GM19240 (cell line): ENCODE data around the gene MYO1H.
"Not testable (repeated sequence)": the region's sequence is repeated elsewhere in the genome, so short reads cannot be mapped to it uniquely, and the experiment has no call there.

ENCODE experiments used
- DNase-seq: peaks from one replicate; pipeline ENCODE4 v3.0.0; 2011; ENCODE audit warnings: low spot score; ENCODE audit not compliant: insufficient read length

The MYO1H gene

GRCh38 chr12:109347589-109347988 is at the start of gene MYO1H:
TSS of gene MYO1H (plus strand) at chr12:109347900. CDS start at chr12:109347961, 61 bp downstream.
- DNase-seq, result no peak

- DNase-seq, result no peak
Measured at GRCh38 chr12:109299849-109300248, 47.9 kb upstream of the MYO1H start.

GRCh38 chr12:109301643-109302168 is 46.0 kb upstream of the MYO1H start:
- no peak for DNase-seq

GRCh38 chr12:109302358-109302757 is 45.3 kb upstream of the MYO1H start:
- no peak for DNase-seq

GRCh38 chr12:109302770-109303169 is 44.9 kb upstream of the MYO1H start:
- DNase-seq, result no peak

GRCh38 chr12:109304485-109304884 is 43.2 kb upstream of the MYO1H start:
- no peak for DNase-seq

GRCh38 chr12:109305547-109305946 is 42.2 kb upstream of the MYO1H start:
- DNase-seq, result no peak

- no peak for DNase-seq
Measured at GRCh38 chr12:109307051-109307450, 40.6 kb upstream of the MYO1H start.

- DNase-seq, result no peak
Measured at GRCh38 chr12:109308534-109309380, 38.9 kb upstream of the MYO1H start, which contains the start of gene FOXN4. TSS of gene FOXN4 (minus strand) at chr12:109309284. CDS start at chr12:109308321, 963 bp downstream.

- DNase-seq, result no peak
Measured at GRCh38 chr12:109309381-109310246, 38.1 kb upstream of the MYO1H start.

- no peak for DNase-seq
Measured at GRCh38 chr12:109310247-109311125, 37.2 kb upstream of the MYO1H start.

- not testable (repeated sequence) for DNase-seq
Measured at GRCh38 chr12:109321294-109321693, 26.4 kb upstream of the MYO1H start.

- no peak for DNase-seq
Measured at GRCh38 chr12:109329003-109329402, 18.7 kb upstream of the MYO1H start.

GRCh38 chr12:109329686-109330085 is 18.0 kb upstream of the MYO1H start:
- DNase-seq, result no peak

GRCh38 chr12:109330282-109331230 is 17.1 kb upstream of the MYO1H start:
- DNase-seq, result no peak

- no peak for DNase-seq
Measured at GRCh38 chr12:109331301-109331952, 16.3 kb upstream of the MYO1H start.

- DNase-seq, result no peak
Measured at GRCh38 chr12:109334887-109335286, 12.8 kb upstream of the MYO1H start.

GRCh38 chr12:109336593-109336992 is 11.1 kb upstream of the MYO1H start:
- DNase-seq, result no peak

GRCh38 chr12:109343677-109344076 is 4.0 kb upstream of the MYO1H start:
- DNase-seq, result no peak
